ENCODE measurements around the gene ASCC3.

GRCh38 chr6:100673641-100674040 is 207.5 kb downstream of the ASCC3 start:
- TF ChIP-seq CTCF (IDR thresholded peaks at IDR 0.05; ENCODE audit: borderline replicate concordance, extremely low read depth, low read length, poor library complexity, severe bottlenecking) (no peak), EZH2 (IDR thresholded peaks at IDR 0.05; ENCODE audit: borderline replicate concordance, low read depth, low read length, severe bottlenecking) (no peak)
